Activated CD4-positive, CD25-positive, alpha-beta regulatory T cell (primary cell): ENCODE results near the gene HMGA1.
"Not testable (repeated sequence)": the region's sequence is repeated elsewhere in the genome, so short reads cannot be mapped to it uniquely, and the experiment has no call there.

Experiments
- DNase-seq, 4 experiments: peaks; one replicate each; lab custom pipeline; 2025; lab: John Stamatoyannopoulos, UW

Gene HMGA1

GRCh38 chr6:34260576-34261267, 24.0 kb downstream of the HMGA1 start:
- no peak for DNase-seq

- DNase-seq = not testable (repeated sequence)
These were observed 26.8 kb downstream of the HMGA1 start for GRCh38 chr6:34263484-34263883.

DNA sequence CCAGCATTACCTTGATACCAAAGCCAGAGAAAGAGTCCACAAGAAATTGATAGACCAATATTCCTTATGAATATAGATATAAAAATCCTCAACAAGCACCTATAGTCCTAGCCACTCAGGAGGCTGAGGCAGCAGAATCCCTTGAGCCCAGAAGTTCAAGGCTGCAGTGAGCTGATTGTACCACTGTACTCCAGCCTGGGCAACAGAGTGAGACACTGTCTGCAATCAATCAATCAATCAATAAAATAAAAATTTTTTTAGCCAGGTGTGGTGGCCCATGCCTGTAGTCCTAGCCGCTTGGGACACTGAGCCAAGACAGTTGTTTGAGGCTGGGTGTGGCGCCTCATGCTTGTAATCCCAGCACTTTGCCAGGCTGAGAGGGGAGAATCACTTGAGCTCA, 31.1 kb downstream of the HMGA1 start:
- no peak for DNase-seq

GRCh38 chr6:34269132-34269531, 32.5 kb downstream of the HMGA1 start:
- DNase-seq = not testable (repeated sequence)

GRCh38 chr6:34269658-34270341, 33.1 kb downstream of the HMGA1 start:
- DNase-seq = not testable (repeated sequence)

DNA sequence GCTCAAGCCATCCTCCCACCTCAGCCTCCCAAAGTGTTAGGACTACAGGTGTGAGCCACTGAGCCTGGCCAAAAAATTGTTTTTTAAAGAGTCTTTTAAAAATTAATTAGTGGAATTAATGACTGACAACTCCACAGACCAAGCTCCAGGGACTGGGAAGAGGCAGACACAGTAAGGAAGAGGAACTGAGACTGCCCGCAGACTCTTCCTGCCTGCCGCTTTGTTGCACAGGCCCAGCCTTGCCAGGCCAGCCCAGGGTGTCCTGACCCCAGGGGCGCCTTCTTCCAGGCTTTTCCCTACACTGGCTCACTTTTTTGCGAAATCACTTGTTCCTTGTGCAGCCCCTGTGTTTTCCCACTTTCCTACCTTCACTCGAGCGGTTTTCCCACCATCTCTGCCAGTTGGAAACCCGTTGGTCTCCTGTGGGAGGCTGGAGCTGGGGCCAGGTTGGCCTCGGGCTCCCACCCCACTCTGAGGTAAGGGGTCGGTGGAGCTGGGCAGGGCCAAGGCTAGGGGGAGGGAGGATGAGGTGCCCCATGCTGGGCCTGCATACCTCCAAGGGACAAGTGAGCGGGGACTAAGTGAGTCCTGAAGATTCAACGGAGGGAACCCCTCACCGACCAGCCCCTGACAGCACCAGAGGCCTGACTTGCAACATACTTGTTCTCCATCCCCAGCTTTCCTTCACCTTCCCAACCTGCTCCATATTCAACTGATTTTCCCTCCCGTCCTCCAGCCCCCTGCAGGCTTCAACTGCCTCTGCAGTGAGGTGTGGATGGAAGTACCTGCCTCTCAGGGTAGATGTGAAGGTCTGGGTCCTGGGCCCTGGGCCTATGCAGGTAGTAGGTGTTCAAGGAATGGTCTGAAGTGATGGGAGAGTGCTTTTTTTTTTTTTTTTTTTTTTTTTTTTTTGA, 35.6 kb downstream of the HMGA1 start:
- DNase-seq = no peak

- no peak for DNase-seq
These were observed 36.7 kb downstream of the HMGA1 start for GRCh38 chr6:34273242-34273805.

- DNase-seq = no peak
These were observed 37.5 kb downstream of the HMGA1 start for GRCh38 chr6:34274129-34274528.

GRCh38 chr6:34275128-34275804, 38.6 kb downstream of the HMGA1 start:
- DNase-seq = no peak

GRCh38 chr6:34276191-34276590, 39.5 kb downstream of the HMGA1 start:
- no peak for DNase-seq

DNA sequence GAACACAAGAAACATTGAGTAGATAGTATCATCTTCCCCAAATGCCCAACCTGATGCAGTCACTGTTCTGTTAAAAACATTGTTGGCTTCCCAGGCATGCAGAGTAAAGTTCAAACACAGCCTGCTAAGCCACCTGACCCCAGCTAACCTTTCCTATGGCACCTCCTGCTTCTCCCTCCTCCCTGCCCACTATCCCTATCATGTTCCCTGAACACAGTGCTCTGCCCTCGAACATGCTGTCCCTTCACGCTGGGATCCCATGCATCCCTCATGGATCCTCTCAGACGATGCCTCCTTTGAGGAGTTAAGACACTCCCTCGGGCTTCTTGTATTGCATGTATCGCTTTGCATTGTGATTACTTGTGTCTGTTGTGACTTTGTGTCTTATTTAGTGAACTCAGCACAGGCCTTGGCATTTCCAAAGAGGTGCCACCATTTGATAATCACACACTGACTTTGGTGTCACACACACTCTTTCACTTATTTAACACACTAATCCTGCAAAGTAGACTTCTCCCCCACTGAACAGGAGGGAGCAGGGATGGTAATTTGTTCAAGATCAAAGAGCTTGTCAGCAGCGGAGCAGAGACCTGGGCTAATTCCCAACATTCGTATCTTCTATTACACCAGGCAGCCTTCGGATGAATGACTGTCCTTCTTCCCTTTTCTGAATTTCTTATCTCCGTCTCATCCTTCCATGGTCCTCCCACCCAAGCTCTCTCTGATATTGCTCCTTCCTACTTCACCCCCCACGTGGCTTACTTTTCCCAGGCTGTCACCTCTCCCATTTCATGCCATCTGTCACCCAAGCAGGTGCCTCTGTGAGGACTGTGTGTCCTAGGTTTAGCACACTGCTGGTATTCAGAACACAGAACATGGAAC, 40.4 kb downstream of the HMGA1 start:
- no peak for DNase-seq

GRCh38 chr6:34277763-34278112, 41.1 kb downstream of the HMGA1 start:
- DNase-seq = no peak

- no peak for DNase-seq
These were observed 42.2 kb downstream of the HMGA1 start for GRCh38 chr6:34278833-34279232.

DNA sequence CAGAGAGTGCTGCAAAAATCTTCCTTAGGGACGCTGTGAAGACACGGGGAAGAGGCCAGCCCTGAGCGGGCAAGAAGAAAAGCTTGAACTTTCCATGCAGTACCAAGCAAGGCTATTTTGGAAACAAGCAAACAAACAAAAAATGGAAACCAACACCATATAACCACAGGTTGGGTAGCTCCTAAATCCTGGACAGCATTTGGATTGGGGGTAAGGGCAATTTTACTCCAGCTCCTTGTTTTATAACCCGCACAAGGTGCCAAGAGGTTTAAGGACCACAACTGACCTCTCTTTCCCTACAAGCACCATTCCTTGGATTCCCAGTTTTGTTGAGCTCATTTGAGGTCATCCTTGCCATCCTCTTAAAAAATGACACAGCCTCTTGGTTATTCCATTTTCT, 43.5 kb downstream of the HMGA1 start:
- DNase-seq = no peak

- no peak for DNase-seq
These were observed 45.1 kb downstream of the HMGA1 start for GRCh38 chr6:34281702-34282334.

- no peak for DNase-seq
These were observed 48.1 kb downstream of the HMGA1 start for GRCh38 chr6:34284563-34285447.

DNA sequence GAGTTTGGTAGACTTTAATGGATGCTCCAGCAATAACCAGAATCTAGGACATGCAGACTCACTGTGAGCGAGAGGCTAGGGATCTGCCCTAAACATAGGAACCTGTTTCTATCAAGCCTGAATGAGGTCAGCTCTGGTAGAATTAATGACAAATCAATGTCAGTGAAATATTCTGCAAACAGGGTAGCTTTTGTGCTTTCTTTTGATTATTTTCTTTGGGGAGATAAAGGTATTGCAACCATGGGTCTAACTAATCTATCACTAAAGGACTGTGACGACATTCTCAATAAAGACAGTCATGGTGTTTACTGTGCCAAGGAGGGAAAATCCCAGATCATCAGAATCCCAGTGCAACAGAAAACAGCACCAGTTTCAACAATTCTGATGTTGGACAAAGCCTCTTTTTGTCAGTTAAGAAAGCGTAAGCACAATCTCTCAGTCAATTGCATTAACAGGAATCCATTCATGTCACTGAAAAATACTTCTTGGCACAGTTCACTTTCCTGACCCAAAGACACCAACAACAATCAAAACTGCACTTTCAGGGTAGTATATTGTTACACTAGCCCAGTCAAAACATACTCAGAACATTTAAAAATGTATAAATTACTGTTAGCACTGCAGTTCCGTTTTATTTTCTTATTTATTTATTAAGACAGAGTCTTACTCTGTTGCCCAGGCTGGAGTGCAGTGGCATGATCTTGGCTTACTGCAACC, 48.9 kb downstream of the HMGA1 start:
- DNase-seq = no peak

GRCh38 chr6:34288581-34288980, 51.9 kb downstream of the HMGA1 start:
- DNase-seq = no peak

- DNase-seq = no peak
These were observed 52.5 kb downstream of the HMGA1 start for GRCh38 chr6:34289137-34289536.
